ENCODE measurements around the gene CDKAL1. TPM values are rescaled to one million over a fixed set of nuclear protein-coding genes. Genes with fewer than 3 reads are reported as not detected.

Gene CDKAL1
- total RNA-seq, 1 experiment from 2014 or later: 16.1 TPM

DNA sequence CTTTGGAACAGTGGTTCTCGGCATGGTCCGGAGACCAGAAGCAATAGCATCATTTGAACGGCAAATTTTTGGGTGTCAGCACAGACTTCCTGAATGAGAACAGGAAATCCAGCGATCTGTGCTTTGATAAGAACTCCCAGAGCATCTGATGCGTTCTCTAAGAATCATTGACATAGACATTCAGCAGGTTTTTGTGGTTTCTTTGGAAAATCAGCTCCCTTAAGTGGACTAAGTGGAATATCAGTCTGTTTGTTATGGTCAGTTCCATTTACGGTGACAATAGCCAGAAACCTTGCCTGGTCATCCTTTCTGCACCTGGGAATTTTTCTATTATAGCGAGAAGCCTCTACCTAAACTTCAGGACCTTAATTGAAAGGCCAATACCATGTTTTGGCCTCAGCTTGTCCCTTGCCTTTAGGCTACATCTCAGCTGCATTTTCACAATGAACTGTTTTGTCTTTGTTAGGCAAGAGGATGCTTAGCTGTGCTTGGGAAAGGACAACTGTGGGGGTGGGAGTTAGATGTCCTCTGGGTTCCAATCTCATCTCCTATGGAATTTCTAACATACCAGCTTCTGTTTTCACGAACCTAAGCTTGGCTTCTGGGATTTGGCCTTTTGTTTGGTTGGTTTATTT is 299.7 kb downstream of the CDKAL1 start:
- Histone ChIP-seq H3K27ac (no peak overlapping the region), H3K79me2 (ENCODE audit: low read depth) (no peaks in the 10 kb centered on the region), H3K27me3 (ENCODE audit: insufficient read depth, low read depth) (no peaks in the 10 kb centered on the region), H2AFZ (no peak overlapping the region), H4K20me1 (ENCODE audit: insufficient read depth) (no peaks in the 10 kb centered on the region), H3K4me3 (no peak overlapping the region), H3F3A (ENCODE audit: insufficient read depth, low read depth) (no peaks in the 10 kb centered on the region), H3K4me2 (no peak overlapping the region), H3K9me2 (ENCODE audit: insufficient read depth) (no peaks in the 10 kb centered on the region), H3K36me3 (ENCODE audit: low read depth) (no peaks in the 10 kb centered on the region), H3K9me3 (ENCODE audit: insufficient read depth, low read depth) (no peaks in the 10 kb centered on the region), H3K4me1 (replicated peaks; ENCODE audit: insufficient read depth) (no peaks in the 10 kb centered on the region)
- ChIA-PET CTCF (no interaction called here), POLR2A (ENCODE audit: unreplicated experiment) (interaction anchor here (0.7 kb wide), 1 partner anchor 43 kb away, joined by 6 read pairs; no protein-coding TSS in a partner anchor)
- BruUV-seq (replicated peaks): no TSS peak
- no peak for TF ChIP-seq EZH2 (IDR thresholded peaks at IDR 0.05; ENCODE audit: low read depth)
- TF ChIP-seq, protein P1, sequence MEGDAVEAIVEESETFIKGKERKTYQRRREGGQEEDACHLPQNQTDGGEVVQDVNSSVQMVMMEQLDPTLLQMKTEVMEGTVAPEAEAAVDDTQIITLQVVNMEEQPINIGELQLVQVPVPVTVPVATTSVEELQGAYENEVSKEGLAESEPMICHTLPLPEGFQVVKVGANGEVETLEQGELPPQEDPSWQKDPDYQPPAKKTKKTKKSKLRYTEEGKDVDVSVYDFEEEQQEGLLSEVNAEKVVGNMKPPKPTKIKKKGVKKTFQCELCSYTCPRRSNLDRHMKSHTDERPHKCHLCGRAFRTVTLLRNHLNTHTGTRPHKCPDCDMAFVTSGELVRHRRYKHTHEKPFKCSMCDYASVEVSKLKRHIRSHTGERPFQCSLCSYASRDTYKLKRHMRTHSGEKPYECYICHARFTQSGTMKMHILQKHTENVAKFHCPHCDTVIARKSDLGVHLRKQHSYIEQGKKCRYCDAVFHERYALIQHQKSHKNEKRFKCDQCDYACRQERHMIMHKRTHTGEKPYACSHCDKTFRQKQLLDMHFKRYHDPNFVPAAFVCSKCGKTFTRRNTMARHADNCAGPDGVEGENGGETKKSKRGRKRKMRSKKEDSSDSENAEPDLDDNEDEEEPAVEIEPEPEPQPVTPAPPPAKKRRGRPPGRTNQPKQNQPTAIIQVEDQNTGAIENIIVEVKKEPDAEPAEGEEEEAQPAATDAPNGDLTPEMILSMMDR (conservative IDR thresholded peaks at IDR 0.05): no peak
- intact Hi-C loops (cut with micrococcal nuclease; ENCODE audit: unreplicated experiment): no loop called here
- DNase-seq: no peak

DNA sequence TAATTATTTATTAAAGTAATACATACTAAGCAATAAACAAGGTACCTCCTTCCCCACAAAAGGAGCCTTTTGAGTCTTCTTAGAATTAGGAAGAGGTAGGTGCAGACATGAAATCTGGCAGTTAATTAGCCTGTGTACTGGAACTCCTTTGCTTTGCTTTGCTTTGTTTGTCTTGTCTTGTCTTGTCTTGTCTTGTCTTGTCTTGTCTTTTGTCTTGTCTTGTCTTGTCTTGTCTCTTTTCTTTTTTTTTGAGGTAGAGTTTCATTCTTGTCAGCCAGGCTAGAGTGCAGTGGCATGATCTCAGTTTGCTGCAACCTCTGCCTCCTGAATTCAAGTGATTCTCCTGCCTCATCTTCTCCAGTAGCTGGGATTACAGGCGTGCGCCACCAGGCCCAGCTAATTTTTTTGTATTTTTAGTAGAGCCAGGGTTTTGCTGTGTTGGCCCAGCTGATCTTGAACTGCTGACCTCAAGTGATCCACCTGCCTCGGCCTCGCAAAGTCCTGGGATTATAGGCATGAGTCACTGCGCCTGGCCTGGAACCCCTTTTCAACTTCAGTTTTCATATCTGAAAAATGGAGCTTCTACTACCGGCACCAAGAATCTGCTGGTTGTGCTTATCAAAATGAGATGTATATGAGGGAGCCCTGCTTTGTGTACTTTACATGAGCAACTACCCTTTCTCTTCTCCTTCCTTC is 301.2 kb downstream of the CDKAL1 start:
- TF ChIP-seq, protein P1 (conservative IDR thresholded peaks at IDR 0.05): no peak
- TF ChIP-seq EZH2 (IDR thresholded peaks at IDR 0.05; ENCODE audit: low read depth): no peak
- CTCF ChIA-PET: no interaction called here
- Histone ChIP-seq H3K9me2 (ENCODE audit: insufficient read depth) (no peaks in the 10 kb centered on the region), H4K20me1 (ENCODE audit: insufficient read depth) (no peaks in the 10 kb centered on the region), H3K4me2 (no peak overlapping the region), H2AFZ (no peak overlapping the region), H3K36me3 (ENCODE audit: low read depth) (no peaks in the 10 kb centered on the region), H3K4me3 (no peak overlapping the region), H3K79me2 (ENCODE audit: low read depth) (no peaks in the 10 kb centered on the region), H3K4me1 (replicated peaks; ENCODE audit: insufficient read depth) (0 out of 2 replicates have a peak, but pooled peaks cover under 1% of the 10 kb centered on the region), H3K9me3 (ENCODE audit: insufficient read depth, low read depth) (no peaks in the 10 kb centered on the region), H3K27ac (no peak overlapping the region), H3F3A (ENCODE audit: insufficient read depth, low read depth) (no peaks in the 10 kb centered on the region), H3K27me3 (ENCODE audit: insufficient read depth, low read depth) (no peaks in the 10 kb centered on the region)
- POLR2A ChIA-PET (ENCODE audit: unreplicated experiment): no interaction called here
- no TSS peak for BruUV-seq (replicated peaks)
- intact Hi-C loops (cut with micrococcal nuclease; ENCODE audit: unreplicated experiment): no loop called here
- no peak for DNase-seq

DNA sequence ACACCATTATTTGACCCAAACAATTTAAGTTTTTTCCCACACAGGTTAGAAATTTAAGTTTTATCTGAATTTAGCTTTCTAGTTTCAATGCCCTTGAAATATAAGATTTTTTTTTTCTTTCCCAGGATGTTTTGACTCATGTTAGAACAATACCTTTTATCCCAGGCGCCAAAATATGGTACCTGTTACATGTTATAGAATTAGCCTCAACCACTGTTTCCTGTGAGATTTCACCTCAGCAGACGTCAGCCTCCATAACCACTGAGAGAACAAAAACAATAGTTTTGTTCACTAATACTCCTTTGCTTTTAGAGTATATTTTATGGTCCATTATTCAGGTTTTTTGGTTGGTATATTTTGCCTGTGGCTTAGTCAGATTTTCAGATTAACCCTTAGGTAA is 302.9 kb downstream of the CDKAL1 start:
- intact Hi-C loops (cut with micrococcal nuclease; ENCODE audit: unreplicated experiment): no loop called here
- BruUV-seq (replicated peaks): no TSS peak
- no peaks in the 10 kb centered on the region for H3K9me3 ChIP-seq (ENCODE audit: insufficient read depth, low read depth)
- H3K79me2 ChIP-seq (ENCODE audit: low read depth): no peaks in the 10 kb centered on the region
- CTCF ChIA-PET: no interaction called here
- H3K27me3 ChIP-seq (ENCODE audit: insufficient read depth, low read depth): no peaks in the 10 kb centered on the region
- no peaks in the 10 kb centered on the region for H3K9me2 ChIP-seq (ENCODE audit: insufficient read depth)
- H3F3A ChIP-seq (ENCODE audit: insufficient read depth, low read depth): no peaks in the 10 kb centered on the region
- no peak overlapping the region for H2AFZ ChIP-seq
- POLR2A ChIA-PET (ENCODE audit: unreplicated experiment): no interaction called here
- no peaks in the 10 kb centered on the region for H4K20me1 ChIP-seq (ENCODE audit: insufficient read depth)
- TF ChIP-seq, protein P1 (conservative IDR thresholded peaks at IDR 0.05): no peak
- TF ChIP-seq EZH2 (IDR thresholded peaks at IDR 0.05; ENCODE audit: low read depth): no peak
- no peak overlapping the region for H3K4me2 ChIP-seq
- 0 out of 2 replicates have a peak, but pooled peaks cover 5% of the 10 kb centered on the region for H3K4me1 ChIP-seq (replicated peaks; ENCODE audit: insufficient read depth)
- DNase-seq: no peak
- H3K27ac ChIP-seq: no peak overlapping the region
- no peak overlapping the region for H3K4me3 ChIP-seq
- H3K36me3 ChIP-seq (ENCODE audit: low read depth): no peaks in the 10 kb centered on the region
